ENCODE measurements around the gene LSAMP. TPM values are rescaled to one million over a fixed set of nuclear protein-coding genes. Genes with fewer than 3 reads are reported as not detected.
A peak's percentile ranks its signal among the peaks of the same experiment; 100 is the strongest.

Gene LSAMP
- total RNA-seq, 4 donors from 2014 or later: 1.3 to 8.3 (median 1.8) TPM

GRCh38 chr3:116453666-116454346, 8.5 kb upstream of the LSAMP start:
- H3K36me3 ChIP-seq: no peaks in the 10 kb centered on the region
- H3K4me1 ChIP-seq: no peaks in the 10 kb centered on the region
- H3K27ac ChIP-seq: no peak overlapping the region
- DNase-seq: no peak
- no peak overlapping the region for H3K4me3 ChIP-seq
- H3K27me3 ChIP-seq: no peaks in the 10 kb centered on the region
- no peaks in the 10 kb centered on the region for H3K9me3 ChIP-seq
- TF ChIP-seq CTCF (IDR thresholded peaks at IDR 0.05) (no peak), POLR2A (IDR thresholded peaks at IDR 0.05) (no peak)

GRCh38 chr3:116449546-116450350, 4.5 kb upstream of the LSAMP start:
- no peaks in the 10 kb centered on the region for H3K36me3 ChIP-seq
- TF ChIP-seq CTCF (IDR thresholded peaks at IDR 0.05): no peak
- TF ChIP-seq POLR2A (IDR thresholded peaks at IDR 0.05): no peak
- no peak for DNase-seq
- no peaks in the 10 kb centered on the region for H3K27me3 ChIP-seq
- H3K9me3 ChIP-seq: no peaks in the 10 kb centered on the region
- H3K4me1 ChIP-seq: no peaks in the 10 kb centered on the region
- no peak overlapping the region for H3K4me3 ChIP-seq
- H3K27ac ChIP-seq: no peak overlapping the region

- no peak for DNase-seq
- TF ChIP-seq POLR2A (IDR thresholded peaks at IDR 0.05) (no peak), CTCF (IDR thresholded peaks at IDR 0.05) (no peak)
- no peak overlapping the region for H3K27ac ChIP-seq
- H3K36me3 ChIP-seq: no peaks in the 10 kb centered on the region
- H3K4me3 ChIP-seq: no peak overlapping the region
- H3K4me1 ChIP-seq: no peaks in the 10 kb centered on the region
- no peaks in the 10 kb centered on the region for H3K9me3 ChIP-seq
- no peaks in the 10 kb centered on the region for H3K27me3 ChIP-seq
Measured at GRCh38 chr3:116445990-116446389, 703 bp upstream of the LSAMP start.

- no peak for DNase-seq
- no peak overlapping the region for H3K27ac ChIP-seq
- no peaks in the 10 kb centered on the region for H3K4me1 ChIP-seq
- TF ChIP-seq POLR2A (IDR thresholded peaks at IDR 0.05) (no peak), CTCF (IDR thresholded peaks at IDR 0.05) (no peak)
- peak overlapping the region in 3 of 4 donors; percentile 10 to 40 (median 13) for H3K4me3 ChIP-seq
- H3K36me3 ChIP-seq: no peaks in the 10 kb centered on the region
- no peaks in the 10 kb centered on the region for H3K9me3 ChIP-seq
- no peaks in the 10 kb centered on the region for H3K27me3 ChIP-seq
Measured at GRCh38 chr3:116444819-116445310, 422 bp downstream of the LSAMP start.

GRCh38 chr3:116444115-116444747, 1.1 kb downstream of the LSAMP start:
- H3K27me3 ChIP-seq: no peaks in the 10 kb centered on the region
- no peak for TF ChIP-seq POLR2A (IDR thresholded peaks at IDR 0.05)
- TF ChIP-seq CTCF (IDR thresholded peaks at IDR 0.05): no peak
- H3K36me3 ChIP-seq: no peaks in the 10 kb centered on the region
- no peak for DNase-seq
- no peak overlapping the region for H3K27ac ChIP-seq
- no peaks in the 10 kb centered on the region for H3K4me1 ChIP-seq
- H3K9me3 ChIP-seq: no peaks in the 10 kb centered on the region
- H3K4me3 ChIP-seq: peak overlapping the region in 2 of 4 donors; percentile 10 to 40
